Vagina (tissue), 2 donors: ENCODE measurements around the gene CSNK2B. TPM values are rescaled to one million over a fixed set of nuclear protein-coding genes. Genes with fewer than 3 reads are reported as not detected.

Experiments used
- DNase-seq, 2 donors: peaks; one replicate each; pipeline ENCODE4 v3.0.0-alpha.2; 2017; ENCODE audit errors: extremely low spot score in 2 of 2
- H3K27ac ChIP-seq: fragments of 200-600 bp; sonication (generic); one replicate; pipeline ENCODE4 v1.5.1; 2019
- H3K27me3 ChIP-seq: fragments of 200-600 bp; sonication (generic); one replicate; pipeline ENCODE4 v1.5.1; 2019
- H3K36me3 ChIP-seq, 2 donors: fragments of 200-600 bp; sonication (generic); one replicate each; pipeline ENCODE4 v1.5.1; 2017 to 2019
- H3K4me1 ChIP-seq: fragments of 200-600 bp; sonication (generic); one replicate; pipeline ENCODE4 v1.5.1; 2019
- H3K4me3 ChIP-seq, 2 donors: fragments of 200-600 bp; sonication (generic); 1 replicate in 1 of 2; 2 replicates in 1 of 2; pipeline ENCODE4 v1.5.1; 2016 to 2019
- H3K9me3 ChIP-seq: fragments of 200-600 bp; sonication (generic); one replicate; pipeline ENCODE4 v1.5.1; 2019
- POLR2A ChIP-seq, 2 donors: fragments of 450-650 bp; IDR thresholded peaks; one replicate each; pipeline ENCODE4 v1.6.1; 2017; ENCODE audit warnings: antibody characterized with exemption in 2 of 2, mild to moderate bottlenecking in 2 of 2, moderate library complexity in 2 of 2
- POLR2AphosphoS5 ChIP-seq, 2 donors: sonication (generic); formaldehyde crosslinking; IDR thresholded peaks; one replicate each; pipeline ENCODE4 v1.9.0; 2017; ENCODE audit warnings: antibody characterized with exemption in 2 of 2, mild to moderate bottlenecking in 2 of 2, low read depth in 1 of 2; ENCODE audit not compliant: insufficient read depth in 1 of 2
- intact Hi-C: fragments of 100-400 bp; cut with DNase I; formaldehyde crosslinking; loops from one replicate; pipeline ENCODE4 v1.15.1; 2023
- total RNA-seq: library from RNA; depleted of rRNA; stranded (reverse); fragments of >200 nt; gene quantifications from one replicate; pipeline ENCODE4 v1.2.3, GENCODE V29; 2016
- TF ChIP-seq, protein P1 (sequence below), 3 experiments: fragments of 450-650 bp in 2 of 3; fragments of 200-600 bp in 1 of 3; sonication (generic) in 1 of 3; IDR thresholded peaks; one replicate each; pipeline ENCODE4 v1.5.1; 2017 to 2019; ENCODE audit warnings: antibody characterized with exemption in 3 of 3, mild to moderate bottlenecking in 2 of 3, moderate library complexity in 2 of 3

Gene CSNK2B
- total RNA-seq, 1 donor from 2014 or later, result 219 TPM

- H3K36me3 ChIP-seq, result peaks cover 0 to 40% of the 10 kb centered on the region in 2 donors
Measured at GRCh38 chr6:31664790-31665500, 935 bp upstream of the CSNK2B start, which contains the start of gene GPANK1. TSS of gene GPANK1 (minus strand) at chr6:31664997. CDS start at chr6:31664478, 519 bp downstream.

GRCh38 chr6:31666337-31666965 lies 571 bp downstream of the CSNK2B start:
- Histone ChIP-seq H3K27ac (peak overlapping the region; percentile 95), H3K4me1 (peaks cover 51% of the 10 kb centered on the region), H3K27me3 (no peaks in the 10 kb centered on the region), H3K36me3 (peaks cover 0 to 55% of the 10 kb centered on the region in 2 donors), H3K4me3 (peak overlapping the region; percentile 79 to 95), H3K9me3 (no peaks in the 10 kb centered on the region)
- intact Hi-C loops, result no loop called here
- no peak for DNase-seq
- TF ChIP-seq POLR2AphosphoS5 (IDR thresholded peaks at IDR 0.05; ENCODE audit: insufficient read depth in 1 of 2, low read depth in 1 of 2), result no peak
- no peak for TF ChIP-seq POLR2A (IDR thresholded peaks at IDR 0.05)
- TF ChIP-seq, protein P1, sequence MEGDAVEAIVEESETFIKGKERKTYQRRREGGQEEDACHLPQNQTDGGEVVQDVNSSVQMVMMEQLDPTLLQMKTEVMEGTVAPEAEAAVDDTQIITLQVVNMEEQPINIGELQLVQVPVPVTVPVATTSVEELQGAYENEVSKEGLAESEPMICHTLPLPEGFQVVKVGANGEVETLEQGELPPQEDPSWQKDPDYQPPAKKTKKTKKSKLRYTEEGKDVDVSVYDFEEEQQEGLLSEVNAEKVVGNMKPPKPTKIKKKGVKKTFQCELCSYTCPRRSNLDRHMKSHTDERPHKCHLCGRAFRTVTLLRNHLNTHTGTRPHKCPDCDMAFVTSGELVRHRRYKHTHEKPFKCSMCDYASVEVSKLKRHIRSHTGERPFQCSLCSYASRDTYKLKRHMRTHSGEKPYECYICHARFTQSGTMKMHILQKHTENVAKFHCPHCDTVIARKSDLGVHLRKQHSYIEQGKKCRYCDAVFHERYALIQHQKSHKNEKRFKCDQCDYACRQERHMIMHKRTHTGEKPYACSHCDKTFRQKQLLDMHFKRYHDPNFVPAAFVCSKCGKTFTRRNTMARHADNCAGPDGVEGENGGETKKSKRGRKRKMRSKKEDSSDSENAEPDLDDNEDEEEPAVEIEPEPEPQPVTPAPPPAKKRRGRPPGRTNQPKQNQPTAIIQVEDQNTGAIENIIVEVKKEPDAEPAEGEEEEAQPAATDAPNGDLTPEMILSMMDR (IDR thresholded peaks at IDR 0.05), result no peak

More at GRCh38 chr6:31664790-31665500, 935 bp upstream of the CSNK2B start, which contains the start of gene GPANK1:
- peak in 1 of 2 donors; percentile 96 for DNase-seq
- no peaks in the 10 kb centered on the region for H3K27me3 ChIP-seq
- H3K9me3 ChIP-seq, result no peaks in the 10 kb centered on the region
- intact Hi-C loops, result no loop called here
- H3K4me1 ChIP-seq, result peaks cover 63% of the 10 kb centered on the region
- TF ChIP-seq POLR2AphosphoS5 (IDR thresholded peaks at IDR 0.05; ENCODE audit: insufficient read depth in 1 of 2, low read depth in 1 of 2) (peak in 1 of 2 donors; percentile 98), POLR2A (IDR thresholded peaks at IDR 0.05) (peak in 1 of 2 donors; percentile 60)
- TF ChIP-seq, protein P1 (IDR thresholded peaks at IDR 0.05), result no peak
- peak within 1 kb of the TSS; percentile 79 to 95 for H3K4me3 ChIP-seq
- H3K27ac ChIP-seq, result peak within 1 kb of the TSS; percentile 95

DNA sequence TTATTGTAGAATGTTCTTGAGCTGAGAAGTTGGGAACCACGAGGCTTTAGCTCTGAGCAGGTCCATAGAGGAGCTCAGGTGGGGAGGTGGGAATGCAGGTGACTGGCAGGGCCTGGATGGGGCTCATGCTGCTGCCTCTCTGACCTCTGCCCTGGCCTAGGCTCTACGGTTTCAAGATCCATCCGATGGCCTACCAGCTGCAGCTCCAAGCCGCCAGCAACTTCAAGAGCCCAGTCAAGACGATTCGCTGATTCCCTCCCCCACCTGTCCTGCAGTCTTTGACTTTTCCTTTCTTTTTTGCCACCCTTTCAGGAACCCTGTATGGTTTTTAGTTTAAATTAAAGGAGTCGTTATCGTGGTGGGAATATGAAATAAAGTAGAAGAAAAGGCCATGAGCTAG lies 3.8 kb downstream of the CSNK2B start, which contains the start of gene LY6G5B:
TSS of gene LY6G5B (plus strand) at position 301 of the 400 bp plus-strand sequence. CDS start 975 bp downstream, outside the sequence.
- Histone ChIP-seq H3K9me3 (no peaks in the 10 kb centered on the region), H3K4me1 (peaks cover 24% of the 10 kb centered on the region), H3K36me3 (peaks cover 3 to 67% of the 10 kb centered on the region in 2 donors), H3K27me3 (no peaks in the 10 kb centered on the region), H3K27ac (no peak within 1 kb of the TSS), H3K4me3 (no peak within 1 kb of the TSS)
- DNase-seq, result no peak
- TF ChIP-seq, protein P1 (IDR thresholded peaks at IDR 0.05), result no peak
- TF ChIP-seq POLR2A (IDR thresholded peaks at IDR 0.05) (no peak), POLR2AphosphoS5 (IDR thresholded peaks at IDR 0.05; ENCODE audit: insufficient read depth in 1 of 2, low read depth in 1 of 2) (no peak)
- intact Hi-C loops, result loop anchor here (2.0 to 10.0 kb wide), 2 partner anchors 31 to 285 kb away; partner anchors contain the start of genes NELFE and SKIC2

DNA sequence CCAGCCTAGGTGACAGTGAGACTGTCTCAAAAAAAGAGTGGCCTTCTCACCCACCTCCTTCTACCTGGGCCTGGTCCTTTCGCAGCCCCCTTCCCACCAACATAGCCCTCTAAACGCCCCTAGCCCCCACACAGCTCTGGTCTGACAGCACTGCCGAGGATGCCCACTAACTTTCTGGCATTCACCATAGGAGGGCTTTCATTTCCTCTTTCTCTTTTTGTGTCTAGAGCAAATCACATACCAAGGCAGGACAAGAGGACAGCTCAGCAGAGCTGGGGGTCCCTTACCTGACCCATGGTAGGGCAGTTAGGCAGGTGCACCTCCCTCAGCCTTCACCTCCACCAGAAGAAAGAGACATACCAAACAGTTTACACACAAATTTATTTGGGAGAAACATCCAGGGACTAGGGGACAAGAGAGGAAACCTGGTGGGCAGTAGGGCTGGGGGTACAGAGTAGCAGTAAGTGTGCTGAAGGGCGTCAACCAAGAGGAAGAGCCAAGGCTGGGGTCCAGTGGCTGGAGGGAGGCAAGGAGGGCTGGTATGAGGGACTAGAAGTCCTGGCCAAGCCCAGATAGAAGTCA lies 10.5 kb downstream of the CSNK2B start:
- no peaks in the 10 kb centered on the region for H3K27me3 ChIP-seq
- DNase-seq, result no peak
- H3K27ac ChIP-seq, result no peak overlapping the region
- H3K36me3 ChIP-seq, result peaks cover 3 to 20% of the 10 kb centered on the region in 2 donors
- intact Hi-C loops, result loop anchor here (10.0 kb wide), 1 partner anchor 278 kb away; the partner anchor contains the start of genes NELFE and SKIC2
- no peak overlapping the region for H3K4me3 ChIP-seq
- H3K9me3 ChIP-seq, result no peaks in the 10 kb centered on the region
- H3K4me1 ChIP-seq, result peaks cover 11% of the 10 kb centered on the region
- TF ChIP-seq, protein P1 (IDR thresholded peaks at IDR 0.05), result no peak
- TF ChIP-seq POLR2AphosphoS5 (IDR thresholded peaks at IDR 0.05; ENCODE audit: insufficient read depth in 1 of 2, low read depth in 1 of 2), result no peak
- no peak for TF ChIP-seq POLR2A (IDR thresholded peaks at IDR 0.05)
